Lower lobe of right lung (tissue), 2 donors: ENCODE measurements around the gene EPS8L2. TPM values are rescaled to one million over a fixed set of nuclear protein-coding genes. Genes with fewer than 3 reads are reported as not detected.

ENCODE experiments used
- ATAC-seq, 2 donors: fragments of 200-7000 bp; cut with Tn5 transposase; one replicate each; pipeline ENCODE4 v1.9.1; 2020 to 2022; ENCODE audit warnings: mild to moderate bottlenecking in 2 of 2, moderate library complexity in 2 of 2
- DNase-seq: peaks from one replicate; pipeline ENCODE4 v3.0.0-alpha.2; 2020
- H3K27ac ChIP-seq: fragments of 200-600 bp; one replicate; pipeline ENCODE4 v1.8.0; 2022
- H3K27me3 ChIP-seq: fragments of 200-600 bp; one replicate; pipeline ENCODE4 v1.8.0; 2022; ENCODE audit warnings: low read depth
- H3K36me3 ChIP-seq: fragments of 200-600 bp; one replicate; pipeline ENCODE4 v1.8.0; 2022; ENCODE audit warnings: mild to moderate bottlenecking
- H3K4me1 ChIP-seq: fragments of 200-600 bp; one replicate; pipeline ENCODE4 v1.8.0; 2022
- H3K4me3 ChIP-seq: fragments of 200-600 bp; one replicate; pipeline ENCODE4 v1.8.0; 2022; ENCODE audit warnings: mild to moderate bottlenecking
- H3K9me3 ChIP-seq: fragments of 200-600 bp; one replicate; pipeline ENCODE4 v1.8.0; 2022
- intact Hi-C: fragments of 100-400 bp; cut with DNase I; formaldehyde crosslinking; loops from one replicate; pipeline ENCODE4 v1.11.0; 2022
- total RNA-seq: library from RNA; stranded (reverse); fragmentation: NEBNext Ultra II Directional; extraction: Animal tissue kit (Norgen Biotek cat#: 25700); gene quantifications from one replicate; pipeline ENCODE4 v1.2.1, GENCODE V29; 2021
- TF ChIP-seq, protein P1 (sequence below): fragments of 200-600 bp; IDR thresholded peaks from one replicate; pipeline ENCODE4 v1.8.0; 2022; ENCODE audit warnings: antibody characterized with exemption, mild to moderate bottlenecking
- donor health status: DM: no; HTN: yes; CAD: no; lungs with severe emphysema.

Gene EPS8L2
- total RNA-seq, 1 donor from 2014 or later: 156 TPM

- intact Hi-C loops: no loop called here
- ATAC-seq: no peak
- no peaks in the 10 kb centered on the region for H3K27me3 ChIP-seq
- peak overlapping the region; percentile 3 for H3K4me3 ChIP-seq
- H3K4me1 ChIP-seq: peaks cover 32% of the 10 kb centered on the region
- no peaks in the 10 kb centered on the region for H3K9me3 ChIP-seq
- DNase-seq: peak; percentile 71
- peaks cover 7% of the 10 kb centered on the region for H3K36me3 ChIP-seq
- H3K27ac ChIP-seq: no peak overlapping the region
- TF ChIP-seq, protein P1, sequence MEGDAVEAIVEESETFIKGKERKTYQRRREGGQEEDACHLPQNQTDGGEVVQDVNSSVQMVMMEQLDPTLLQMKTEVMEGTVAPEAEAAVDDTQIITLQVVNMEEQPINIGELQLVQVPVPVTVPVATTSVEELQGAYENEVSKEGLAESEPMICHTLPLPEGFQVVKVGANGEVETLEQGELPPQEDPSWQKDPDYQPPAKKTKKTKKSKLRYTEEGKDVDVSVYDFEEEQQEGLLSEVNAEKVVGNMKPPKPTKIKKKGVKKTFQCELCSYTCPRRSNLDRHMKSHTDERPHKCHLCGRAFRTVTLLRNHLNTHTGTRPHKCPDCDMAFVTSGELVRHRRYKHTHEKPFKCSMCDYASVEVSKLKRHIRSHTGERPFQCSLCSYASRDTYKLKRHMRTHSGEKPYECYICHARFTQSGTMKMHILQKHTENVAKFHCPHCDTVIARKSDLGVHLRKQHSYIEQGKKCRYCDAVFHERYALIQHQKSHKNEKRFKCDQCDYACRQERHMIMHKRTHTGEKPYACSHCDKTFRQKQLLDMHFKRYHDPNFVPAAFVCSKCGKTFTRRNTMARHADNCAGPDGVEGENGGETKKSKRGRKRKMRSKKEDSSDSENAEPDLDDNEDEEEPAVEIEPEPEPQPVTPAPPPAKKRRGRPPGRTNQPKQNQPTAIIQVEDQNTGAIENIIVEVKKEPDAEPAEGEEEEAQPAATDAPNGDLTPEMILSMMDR: no peak
These were observed 43.7 kb downstream of the EPS8L2 start for GRCh38 chr11:749731-750130.

DNA sequence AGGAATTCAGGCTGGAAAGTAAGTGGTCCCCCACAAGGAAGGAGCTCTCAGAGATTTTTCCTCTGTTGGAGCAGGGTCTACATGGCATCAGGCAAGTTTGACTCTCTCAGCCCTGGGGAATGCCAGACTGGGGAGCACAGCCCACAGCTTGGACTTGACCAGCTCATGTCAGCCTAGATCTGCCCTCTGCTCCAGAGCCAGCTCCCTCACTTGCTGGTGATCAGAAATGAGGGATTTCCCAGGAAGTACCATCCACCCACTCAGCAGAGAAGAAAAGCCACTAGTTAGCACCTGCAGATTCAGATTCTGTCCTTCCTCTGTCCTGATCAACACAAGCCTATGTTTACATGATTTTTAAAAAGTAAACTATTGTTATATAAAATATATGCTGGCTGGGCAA, 54.2 kb downstream of the EPS8L2 start:
- Histone ChIP-seq H3K4me3 (no peak overlapping the region), H3K27me3 (no peaks in the 10 kb centered on the region), H3K4me1 (peaks cover 6% of the 10 kb centered on the region), H3K9me3 (no peaks in the 10 kb centered on the region), H3K27ac (no peak overlapping the region), H3K36me3 (peaks cover 92% of the 10 kb centered on the region)
- ATAC-seq (no peak), DNase-seq (no peak)
- TF ChIP-seq, protein P1: no peak
- intact Hi-C loops: no loop called here

DNA sequence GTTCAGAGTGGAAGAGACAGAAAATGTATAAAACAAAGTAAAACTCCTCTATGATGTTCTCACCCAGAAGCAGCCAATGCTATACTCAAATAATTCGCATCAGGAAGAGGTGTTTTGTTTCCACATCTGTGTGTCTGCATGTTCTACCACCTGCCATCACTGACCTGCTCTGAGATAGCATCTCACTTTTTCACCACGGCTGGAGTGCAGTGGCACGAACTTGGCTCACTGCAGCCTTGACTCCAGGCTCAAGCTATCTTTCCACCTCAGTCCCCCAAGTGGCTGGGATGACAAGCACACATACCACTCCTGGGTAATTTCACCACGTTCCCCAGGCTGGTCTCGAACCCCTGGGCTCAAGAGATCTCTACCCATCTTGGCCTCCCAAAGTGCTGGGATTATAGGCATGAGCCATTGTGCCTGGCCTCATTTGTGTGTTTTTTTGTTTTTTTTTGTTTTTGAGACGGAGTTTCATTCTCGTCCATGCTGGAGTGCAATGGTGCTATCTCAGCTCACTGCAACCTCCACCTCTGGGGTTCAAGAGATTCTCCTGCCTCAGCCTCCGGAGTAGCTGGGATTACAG, 55.6 kb downstream of the EPS8L2 start:
- no peak for ATAC-seq
- Histone ChIP-seq H3K4me1 (peaks cover 6% of the 10 kb centered on the region), H3K27ac (no peak overlapping the region), H3K4me3 (no peak overlapping the region), H3K27me3 (no peaks in the 10 kb centered on the region), H3K9me3 (no peaks in the 10 kb centered on the region), H3K36me3 (peaks cover 95% of the 10 kb centered on the region)
- DNase-seq: no peak
- intact Hi-C loops: no loop called here
- TF ChIP-seq, protein P1: no peak

DNA sequence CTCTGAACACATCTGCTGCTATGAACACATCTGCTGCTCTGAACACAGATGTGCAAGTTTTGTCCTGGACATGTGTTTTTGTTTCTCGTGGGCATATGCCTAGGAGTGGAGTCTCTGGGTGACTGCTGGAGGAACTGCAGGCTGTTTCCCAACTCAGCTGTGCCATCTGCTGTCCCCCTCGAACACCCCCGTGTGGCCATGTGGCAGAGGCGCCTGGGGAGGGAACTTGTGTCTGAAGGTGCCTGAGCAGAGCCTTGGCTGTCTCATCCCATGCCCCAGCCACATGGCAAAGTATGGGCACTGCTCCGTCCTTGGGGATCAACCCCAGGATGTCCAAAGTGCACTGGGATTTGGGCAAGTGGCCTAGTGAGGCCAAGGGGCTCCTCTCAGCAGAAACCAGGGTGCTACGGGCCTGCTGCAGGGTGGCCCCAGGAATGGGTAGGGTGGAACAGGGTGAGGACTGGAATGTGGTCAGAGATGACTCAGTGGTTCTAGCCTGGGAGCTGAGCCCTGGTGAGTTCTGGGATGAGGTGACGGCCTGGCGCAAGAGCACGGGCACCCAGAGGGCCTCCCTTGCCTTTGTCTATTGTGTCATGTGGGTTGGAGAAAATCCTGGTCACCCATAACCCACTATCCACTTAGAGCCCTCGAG, 56.5 kb downstream of the EPS8L2 start:
- no peaks in the 10 kb centered on the region for H3K9me3 ChIP-seq
- TF ChIP-seq, protein P1: no peak
- ATAC-seq (peak; percentile 80 to 82), DNase-seq (peak; percentile 58)
- H3K4me3 ChIP-seq: no peak overlapping the region
- intact Hi-C loops: no loop called here
- peaks cover 6% of the 10 kb centered on the region for H3K4me1 ChIP-seq
- peak overlapping the region; percentile 62 for H3K27ac ChIP-seq
- H3K36me3 ChIP-seq: peaks cover 94% of the 10 kb centered on the region
- H3K27me3 ChIP-seq: no peaks in the 10 kb centered on the region

DNA sequence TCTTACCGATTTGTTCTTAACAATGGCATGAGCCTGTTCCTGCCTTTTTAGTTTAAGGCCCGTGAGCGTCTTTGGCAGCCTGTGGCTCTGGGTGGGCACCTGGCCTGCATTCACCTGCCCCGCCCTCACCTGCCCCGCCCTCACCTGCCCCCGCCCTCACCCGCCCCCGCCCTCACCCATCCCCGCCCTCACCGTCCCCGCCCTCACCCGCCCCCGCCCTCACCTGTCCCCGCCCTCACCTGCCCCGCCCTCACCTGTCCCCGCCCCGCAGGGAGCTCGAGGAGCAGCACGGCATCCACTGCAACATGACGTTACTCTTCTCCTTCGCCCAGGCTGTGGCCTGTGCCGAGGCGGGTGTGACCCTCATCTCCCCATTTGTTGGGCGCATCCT, 57.0 kb downstream of the EPS8L2 start:
- Histone ChIP-seq H3K36me3 (peaks cover 89% of the 10 kb centered on the region), H3K9me3 (no peaks in the 10 kb centered on the region), H3K4me1 (peaks cover 6% of the 10 kb centered on the region), H3K27ac (no peak overlapping the region), H3K27me3 (no peaks in the 10 kb centered on the region), H3K4me3 (no peak overlapping the region)
- ATAC-seq (peak; percentile 69 to 79), DNase-seq (peak; percentile 60)
- TF ChIP-seq, protein P1: no peak
- intact Hi-C loops: no loop called here
